Measurements from ENCODE around the gene MSL3B.
"Not testable (repeated sequence)": the region's sequence is repeated elsewhere in the genome, so short reads cannot be mapped to it uniquely, and the experiment has no call there.

Gene MSL3B

GRCh38 chr2:233867993-233868532 is at the start of gene MSL3B:
MSL3B (minus strand) TSS chr2:233868386.
- DNase-seq, result peak; percentile 44

GRCh38 chr2:233917116-233917515 is 48.9 kb upstream of the MSL3B start, which contains the start of gene TRPM8:
TRPM8 (plus strand) TSS chr2:233917373; CDS start chr2:233926538, 9,165 bp downstream.
- DNase-seq, result no peak

GRCh38 chr2:233915128-233915527 is 46.9 kb upstream of the MSL3B start:
- DNase-seq, result no peak

- no peak for DNase-seq
Observed at GRCh38 chr2:233912691-233913423, 44.7 kb upstream of the MSL3B start.

- no peak for DNase-seq
Observed at GRCh38 chr2:233907627-233908026, 39.4 kb upstream of the MSL3B start.

- DNase-seq, result no peak
Observed at GRCh38 chr2:233905945-233906344, 37.8 kb upstream of the MSL3B start.

GRCh38 chr2:233901884-233902283 is 33.7 kb upstream of the MSL3B start:
- DNase-seq, result no peak

GRCh38 chr2:233901367-233901766 is 33.2 kb upstream of the MSL3B start:
- DNase-seq, result no peak

- DNase-seq, result not testable (repeated sequence)
Observed at GRCh38 chr2:233896253-233896652, 28.1 kb upstream of the MSL3B start.

GRCh38 chr2:233892793-233893192 is 24.6 kb upstream of the MSL3B start:
- DNase-seq, result no peak

- DNase-seq, result no peak
Observed at GRCh38 chr2:233882353-233882752, 14.2 kb upstream of the MSL3B start.

- DNase-seq, result peak; percentile 8
Observed at GRCh38 chr2:233872125-233872524, 3.9 kb upstream of the MSL3B start.

- DNase-seq, result no peak
Observed at GRCh38 chr2:233871432-233871831, 3.2 kb upstream of the MSL3B start.

GRCh38 chr2:233866479-233866878 is 1.7 kb downstream of the MSL3B start:
- no peak for DNase-seq

- no peak for DNase-seq
Observed at GRCh38 chr2:233865838-233866237, 2.3 kb downstream of the MSL3B start.

- no peak for DNase-seq
Observed at GRCh38 chr2:233862261-233862768, 5.9 kb downstream of the MSL3B start.

GRCh38 chr2:233858331-233858730 is 9.9 kb downstream of the MSL3B start:
- no peak for DNase-seq

GRCh38 chr2:233857511-233858141 is 10.6 kb downstream of the MSL3B start:
- no peak for DNase-seq

- no peak for DNase-seq
Observed at GRCh38 chr2:233856184-233856583, 12.0 kb downstream of the MSL3B start.

- no peak for DNase-seq
Observed at GRCh38 chr2:233855345-233855744, 12.8 kb downstream of the MSL3B start.

- peak; percentile 92 for DNase-seq
Observed at GRCh38 chr2:233854241-233854981, 13.8 kb downstream of the MSL3B start, which contains the start of gene HJURP. HJURP (minus strand) TSS chr2:233854535; CDS start chr2:233854500, 35 bp downstream.

- DNase-seq, result no peak
Observed at GRCh38 chr2:233853883-233854240, 14.3 kb downstream of the MSL3B start.

GRCh38 chr2:233853353-233853752 is 14.8 kb downstream of the MSL3B start:
- no peak for DNase-seq

All from NCI-H446 treated with DMSO at 0.1 percent for 48 hours (cell line).